ENCODE measurements around the gene ISCA2.

Gene ISCA2

DNA sequence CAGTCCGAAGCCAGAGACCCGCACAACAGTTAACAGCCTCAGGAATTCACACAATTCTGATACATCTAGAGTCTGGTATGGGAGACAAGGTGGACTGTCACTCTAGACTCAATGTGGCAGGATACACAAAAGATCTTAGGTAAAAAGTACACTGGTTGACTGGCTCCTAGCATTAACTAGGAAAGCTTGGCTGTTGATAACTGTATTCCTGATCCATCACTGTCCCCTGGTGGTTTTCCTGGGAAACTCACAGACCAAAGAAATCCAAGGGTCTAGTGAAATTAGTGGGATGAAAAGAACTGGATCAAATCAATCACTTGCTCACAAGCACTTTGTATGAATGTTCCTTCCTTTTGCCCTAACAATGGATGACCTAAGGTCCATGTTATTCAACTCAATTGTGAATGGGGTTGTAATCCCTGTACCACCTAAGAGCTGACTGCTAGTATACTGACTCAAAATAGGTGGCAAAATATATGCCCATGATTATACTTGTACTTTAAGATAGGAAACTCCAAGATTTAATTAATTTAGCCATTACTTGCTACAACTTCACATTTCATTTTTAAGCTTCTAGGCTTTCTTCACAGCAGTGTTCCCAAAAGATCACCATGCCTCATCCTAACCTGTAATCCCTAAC is 14.4 kb upstream of the ISCA2 start:
- Histone ChIP-seq H3K4me3 (ENCODE audit: low read depth, low read length) (no peak overlapping the region), H3K27me3 (peaks cover 22% of the 10 kb centered on the region), H3K36me3 (no peaks in the 10 kb centered on the region), H3K9me3 (no peaks in the 10 kb centered on the region), H3K4me1 (no peaks in the 10 kb centered on the region)
- peak; percentile 98 for TF ChIP-seq CTCF (IDR thresholded peaks at IDR 0.05; ENCODE audit: low read depth, low read length)
- DNase-seq: peak; percentile 29

- no peak for DNase-seq
- Histone ChIP-seq H3K36me3 (no peaks in the 10 kb centered on the region), H3K4me3 (ENCODE audit: low read depth, low read length) (no peak overlapping the region), H3K9me3 (no peaks in the 10 kb centered on the region), H3K4me1 (no peaks in the 10 kb centered on the region), H3K27me3 (peaks cover 18% of the 10 kb centered on the region)
- TF ChIP-seq CTCF (IDR thresholded peaks at IDR 0.05; ENCODE audit: low read depth, low read length): no peak
Measured at GRCh38 chr14:74480046-74480445, 13.5 kb upstream of the ISCA2 start.

GRCh38 chr14:74482571-74482970 is 11.0 kb upstream of the ISCA2 start:
- Histone ChIP-seq H3K27me3 (peaks cover 32% of the 10 kb centered on the region), H3K4me1 (no peaks in the 10 kb centered on the region), H3K4me3 (ENCODE audit: low read depth, low read length) (no peak overlapping the region), H3K36me3 (no peaks in the 10 kb centered on the region), H3K9me3 (no peaks in the 10 kb centered on the region)
- no peak for DNase-seq
- no peak for TF ChIP-seq CTCF (IDR thresholded peaks at IDR 0.05; ENCODE audit: low read depth, low read length)

- no peaks in the 10 kb centered on the region for H3K9me3 ChIP-seq
- peaks cover 40% of the 10 kb centered on the region for H3K27me3 ChIP-seq
- H3K4me3 ChIP-seq (ENCODE audit: low read depth, low read length): no peak overlapping the region
- H3K36me3 ChIP-seq: no peaks in the 10 kb centered on the region
- no peak for DNase-seq
- H3K4me1 ChIP-seq: no peaks in the 10 kb centered on the region
- no peak for TF ChIP-seq CTCF (IDR thresholded peaks at IDR 0.05; ENCODE audit: low read depth, low read length)
Measured at GRCh38 chr14:74483321-74483720, 10.2 kb upstream of the ISCA2 start.

DNA sequence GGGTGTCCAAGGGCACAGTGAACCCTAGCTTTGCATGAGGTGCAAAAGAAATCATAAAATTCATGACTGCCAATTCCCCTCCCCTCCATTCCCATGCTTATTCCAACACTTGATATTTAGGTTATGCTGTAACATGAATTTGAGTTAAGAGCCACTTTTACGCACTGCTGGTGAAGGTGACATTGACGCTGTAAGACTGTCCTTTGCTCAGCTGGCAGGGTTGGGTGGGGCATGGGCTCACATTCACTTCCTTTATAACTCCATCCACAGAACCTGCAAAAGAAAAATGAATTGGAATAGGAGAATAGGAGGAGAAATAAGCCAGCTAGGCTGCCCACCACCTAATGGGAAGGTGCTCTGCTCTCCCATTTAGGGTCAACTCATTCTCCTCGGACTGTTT is 7.4 kb upstream of the ISCA2 start:
- no peaks in the 10 kb centered on the region for H3K36me3 ChIP-seq
- H3K4me3 ChIP-seq (ENCODE audit: low read depth, low read length): no peak overlapping the region
- TF ChIP-seq CTCF (IDR thresholded peaks at IDR 0.05; ENCODE audit: low read depth, low read length): no peak
- H3K4me1 ChIP-seq: no peaks in the 10 kb centered on the region
- peaks cover 56% of the 10 kb centered on the region for H3K27me3 ChIP-seq
- no peaks in the 10 kb centered on the region for H3K9me3 ChIP-seq
- no peak for DNase-seq

DNA sequence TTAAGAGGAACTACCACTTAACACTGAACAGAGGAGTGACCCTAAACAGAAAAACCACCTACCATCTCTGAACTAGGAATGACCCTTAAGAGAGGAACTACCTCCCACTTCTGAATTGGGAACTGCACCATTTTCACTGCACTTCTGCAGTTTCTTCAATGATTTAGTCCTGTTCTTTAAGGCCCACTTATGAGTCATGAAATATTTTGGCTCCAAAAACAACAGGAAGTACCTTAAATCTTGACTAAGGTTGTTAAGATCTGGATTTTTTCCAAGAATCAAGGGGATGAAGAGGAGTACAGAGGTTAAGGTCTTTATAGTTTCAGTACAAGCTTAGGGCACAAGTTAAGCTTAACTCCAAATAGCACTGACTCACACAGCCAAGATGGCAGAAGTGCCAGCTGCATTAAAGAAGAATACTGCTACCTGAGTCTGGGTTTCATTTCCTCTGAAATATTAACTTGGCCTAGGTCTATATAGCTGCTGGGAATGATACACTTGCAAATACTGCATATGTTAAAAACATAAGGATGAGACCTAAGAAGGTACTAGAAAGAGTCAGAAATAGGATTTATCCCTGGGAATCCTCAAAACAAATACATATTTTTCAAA is 4.7 kb upstream of the ISCA2 start:
- DNase-seq: no peak
- Histone ChIP-seq H3K36me3 (no peaks in the 10 kb centered on the region), H3K4me1 (no peaks in the 10 kb centered on the region), H3K9me3 (no peaks in the 10 kb centered on the region), H3K27me3 (peaks cover 62% of the 10 kb centered on the region), H3K4me3 (ENCODE audit: low read depth, low read length) (no peak overlapping the region)
- TF ChIP-seq CTCF (IDR thresholded peaks at IDR 0.05; ENCODE audit: low read depth, low read length): no peak

Measured in BE2C (cell line).